CD4-positive, alpha-beta T cell treated with Interleukin-12 subunit alpha and Interleukin-12 subunit beta, for 1 hour (primary cell): Measurements from ENCODE around the gene KLF3.
A peak's percentile ranks its signal among the peaks of the same experiment; 100 is the strongest.

Experiments
- DNase-seq: peaks from one replicate; pipeline ENCODE4 v3.0.0-alpha.2; 2020

The KLF3 gene

DNA sequence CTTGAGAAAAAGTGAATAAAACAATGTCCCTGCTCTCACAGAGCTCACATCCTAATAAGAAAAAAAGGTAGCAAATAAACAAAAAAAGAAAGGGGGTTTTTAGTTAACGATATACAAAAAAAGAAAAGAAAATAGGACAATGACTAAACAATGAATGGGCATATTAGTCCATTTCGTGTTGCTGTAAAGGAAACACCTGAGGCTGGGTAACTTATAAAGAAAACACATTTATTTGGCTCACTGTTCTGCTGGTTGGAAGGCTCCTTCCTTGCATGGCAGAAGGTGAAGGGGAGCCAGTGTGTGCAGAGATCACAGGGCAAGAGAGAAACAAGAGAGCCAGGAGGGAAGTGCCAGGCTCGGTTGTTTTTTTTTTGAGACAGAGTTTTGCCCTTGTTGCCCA lies 4.7 kb upstream of the KLF3 start:
- no peak for DNase-seq

DNA sequence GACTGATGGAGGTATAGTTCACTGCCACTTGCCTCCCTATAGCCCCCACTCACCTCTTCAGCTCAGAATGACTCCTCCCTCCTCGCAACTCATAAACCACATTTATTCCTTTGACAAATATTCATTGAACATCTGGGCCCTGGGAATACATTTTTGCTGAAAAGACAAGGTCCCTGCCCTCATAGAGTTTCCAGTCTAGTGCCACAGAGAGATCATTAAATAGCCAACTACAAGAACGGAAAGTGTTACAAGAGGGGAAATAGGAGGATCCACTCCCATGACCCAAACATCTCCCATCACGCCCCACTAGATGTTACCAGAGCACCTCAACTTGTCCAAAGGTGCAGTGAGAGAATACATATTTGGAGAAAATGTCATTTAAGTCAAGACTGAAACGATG lies 3.2 kb upstream of the KLF3 start:
- no peak for DNase-seq

DNA sequence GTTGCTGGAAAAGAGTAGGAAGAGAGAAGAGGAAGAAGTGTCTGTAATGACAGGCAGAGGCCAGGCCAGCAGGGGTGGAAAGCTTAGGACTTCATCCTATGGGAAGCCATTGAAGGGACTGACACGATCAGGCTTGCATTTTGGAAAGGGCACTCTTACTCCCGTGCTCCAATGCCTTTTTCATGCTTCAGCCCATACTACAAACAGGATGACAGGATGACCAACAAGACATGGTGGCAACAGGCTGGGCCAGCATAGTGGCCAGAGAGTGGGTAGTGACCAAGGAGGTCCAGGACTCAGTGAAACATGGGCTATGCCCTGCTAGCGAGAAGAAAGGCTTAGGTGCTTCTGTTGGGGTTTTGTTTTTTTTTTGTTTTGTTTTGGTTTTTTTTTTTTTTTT lies 2.6 kb upstream of the KLF3 start:
- DNase-seq: no peak

DNA sequence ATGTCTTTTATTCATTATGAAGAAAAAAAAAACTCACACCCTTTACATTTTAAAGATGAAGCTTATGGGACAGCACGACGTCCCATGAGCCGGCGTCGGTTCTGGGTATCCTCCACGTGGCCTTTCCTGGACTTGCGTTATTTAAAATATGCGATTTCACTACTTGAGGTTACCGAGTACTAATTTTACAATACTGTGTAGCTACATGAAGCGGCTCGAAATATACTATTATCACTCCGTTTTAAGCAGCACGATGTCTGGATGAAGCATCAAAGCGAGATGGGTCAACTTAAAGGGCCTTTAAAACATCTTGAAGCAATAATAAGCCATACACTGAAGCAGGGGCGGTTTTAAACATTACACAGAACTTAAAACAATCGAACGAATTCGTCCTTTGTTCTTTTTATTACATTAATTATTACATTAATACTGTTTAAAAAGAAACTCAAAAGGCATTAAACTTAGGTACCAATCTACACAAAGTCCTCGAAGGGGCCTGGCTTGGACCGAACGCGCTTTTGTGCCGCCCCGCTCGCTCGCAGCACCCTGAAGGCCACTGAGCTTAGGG lies 1.4 kb upstream of the KLF3 start:
- no peak for DNase-seq

DNA sequence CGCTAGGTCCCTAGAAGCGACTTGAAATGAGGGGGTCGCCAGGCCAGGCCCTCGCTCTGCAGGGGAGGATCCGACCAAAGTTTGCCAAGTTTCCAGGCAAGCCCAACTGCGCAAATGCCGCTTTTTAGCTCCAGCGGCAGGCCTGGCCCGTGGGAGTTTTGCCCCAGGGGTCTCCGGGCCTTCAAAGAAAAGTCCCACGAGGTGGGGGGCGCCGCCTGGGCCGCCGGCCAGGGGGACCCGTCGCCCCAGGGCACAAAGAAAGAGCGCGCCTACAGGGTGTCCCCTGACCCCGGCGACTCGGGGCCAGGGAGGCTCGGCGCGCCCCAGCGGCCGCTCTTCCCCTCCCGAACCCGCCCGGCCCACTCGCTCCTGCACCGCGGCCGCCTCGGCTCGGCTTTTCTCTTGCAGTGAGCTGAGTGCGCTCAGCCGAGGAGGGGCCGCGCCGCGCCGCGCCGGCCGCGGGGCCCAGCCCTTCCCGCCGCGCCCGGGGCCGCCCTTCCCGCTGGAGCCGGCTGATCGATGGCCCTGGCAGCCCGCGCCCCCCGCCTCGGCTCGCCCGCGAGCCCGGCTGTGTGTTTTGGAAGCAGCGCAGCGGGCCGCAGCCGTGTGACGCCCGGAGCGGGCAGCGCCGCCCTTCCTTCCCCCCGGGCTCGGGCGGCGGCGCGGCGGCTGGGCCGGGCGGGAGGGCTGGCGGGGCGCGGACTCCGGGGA lies 754 bp upstream of the KLF3 start:
- DNase-seq: no peak

DNA sequence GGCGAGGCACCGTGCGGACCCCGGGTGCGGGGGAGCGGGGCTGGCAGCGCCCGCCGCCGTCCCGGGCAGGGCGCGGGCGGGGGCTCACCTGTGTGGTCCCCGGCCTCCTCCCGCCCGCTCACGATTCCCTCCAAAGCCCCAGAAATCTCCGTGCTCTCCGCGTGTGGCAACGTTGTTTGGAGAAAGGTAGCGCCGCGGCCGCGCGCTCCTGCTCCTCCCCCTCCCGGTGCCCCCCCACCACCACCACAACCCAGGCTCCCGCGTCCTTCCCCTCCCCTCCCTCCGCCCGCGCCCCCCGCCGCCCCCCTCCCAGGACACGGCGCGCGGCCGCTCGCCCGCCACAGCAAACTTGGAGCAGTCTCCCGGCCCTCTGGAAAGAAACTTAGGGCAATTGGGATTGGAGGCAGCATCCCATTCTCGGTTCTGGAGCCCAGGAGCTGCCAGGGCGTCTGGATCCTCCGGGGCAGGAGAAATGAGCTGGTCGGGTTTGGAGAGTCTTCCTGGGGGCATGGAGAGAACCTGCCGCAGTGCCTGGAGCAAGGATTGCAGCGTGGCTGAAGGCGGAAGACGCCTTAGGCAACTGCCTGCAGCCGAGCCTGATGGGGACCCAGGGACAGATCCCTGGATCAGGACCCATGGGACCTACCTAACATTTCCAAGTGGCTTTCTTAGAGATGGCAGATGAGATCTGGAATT lies 855 bp downstream of the KLF3 start:
- peak; percentile 54 for DNase-seq

DNA sequence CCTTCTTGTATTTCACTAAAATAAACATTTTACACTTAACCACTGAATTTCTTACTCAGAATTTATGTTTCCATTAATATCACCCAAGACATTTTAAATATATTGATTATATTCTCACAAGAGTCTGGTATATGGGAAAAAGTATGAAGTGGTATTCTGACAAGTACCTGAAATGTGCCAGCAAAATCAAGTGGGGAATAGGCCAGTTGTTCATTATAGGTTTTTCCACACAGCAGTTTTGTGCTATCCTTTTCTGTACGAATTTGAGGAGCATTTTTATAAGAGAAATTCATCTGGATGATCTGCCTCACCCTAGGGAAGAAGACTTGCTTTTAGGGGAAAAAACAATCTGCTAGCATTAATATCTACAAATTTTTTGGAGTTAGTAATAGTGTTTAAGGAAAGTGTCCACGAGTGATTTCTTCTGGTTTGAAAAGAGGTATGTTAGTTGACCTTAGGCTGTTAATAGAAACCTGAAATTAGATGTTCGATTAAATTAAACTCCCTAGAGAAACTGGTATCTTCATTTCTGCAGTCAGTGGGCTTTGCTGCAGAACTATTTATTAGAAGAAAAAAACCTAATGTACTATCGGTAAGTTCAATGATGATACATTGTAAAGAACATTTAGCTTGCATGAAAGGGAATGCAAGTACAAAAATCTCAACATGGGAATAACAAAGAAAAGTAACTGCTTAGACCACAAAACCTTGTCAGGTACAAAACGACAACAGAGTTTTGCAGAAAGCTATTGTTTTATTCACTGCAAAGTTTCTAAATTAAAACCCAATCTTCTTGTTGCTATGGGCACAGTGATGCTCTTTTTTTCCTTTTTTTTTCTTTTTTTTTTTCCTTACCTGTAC lies 1.8 kb downstream of the KLF3 start:
- no peak for DNase-seq

DNA sequence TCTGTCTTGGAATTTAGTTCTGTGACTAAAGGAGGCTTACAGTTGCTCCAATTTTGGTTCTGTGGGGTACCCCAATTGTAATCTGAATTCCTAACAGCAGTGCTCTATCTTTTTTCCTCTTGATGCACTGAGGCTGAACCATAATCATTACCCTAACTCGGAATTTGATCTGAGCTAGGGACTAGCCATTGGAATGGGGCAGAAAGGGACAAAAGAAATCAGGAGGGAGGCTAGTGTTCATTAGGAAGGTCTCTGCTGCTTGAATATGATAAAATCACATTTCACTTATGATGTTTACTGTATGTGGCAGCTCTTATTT lies 2.7 kb downstream of the KLF3 start:
- DNase-seq: no peak

DNA sequence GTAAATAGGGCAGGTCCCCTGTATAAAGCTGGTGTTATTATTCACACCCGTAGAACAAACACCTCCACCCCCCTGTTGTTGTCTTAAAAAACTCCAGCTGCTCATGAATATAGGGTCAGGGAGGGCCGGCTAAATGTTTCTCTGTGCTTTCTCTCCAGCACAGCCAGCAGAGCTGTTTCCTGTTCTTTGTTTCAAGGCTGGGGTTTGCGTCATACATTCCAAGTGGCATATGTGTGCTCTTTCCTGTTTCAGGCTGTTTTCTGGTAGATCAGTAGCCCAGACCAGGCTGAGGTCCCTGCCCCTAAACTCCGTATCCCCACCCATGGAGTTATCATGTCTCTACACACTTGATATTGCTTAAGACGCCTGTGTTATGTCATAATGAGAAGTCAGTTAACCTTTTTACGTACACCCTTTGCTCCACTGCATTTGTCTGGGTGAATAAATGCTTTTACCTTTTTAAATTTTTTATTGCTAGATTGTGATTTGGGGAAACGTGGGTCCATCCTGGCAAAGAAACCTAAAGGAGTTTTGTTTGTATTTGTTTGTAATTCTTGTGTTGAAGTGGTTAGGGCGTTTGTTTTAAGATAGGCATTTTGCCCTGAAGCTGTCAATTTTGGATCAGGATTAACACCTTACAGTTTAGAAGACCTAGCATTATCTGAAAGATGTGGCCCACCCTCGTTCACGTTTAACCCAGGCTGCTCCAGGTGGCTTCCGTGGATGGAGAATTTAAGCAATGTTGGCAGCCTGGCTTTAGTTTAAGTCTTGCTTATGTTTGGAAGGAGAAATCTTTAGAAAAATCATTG lies 3.3 kb downstream of the KLF3 start:
- peak; percentile 79 for DNase-seq

DNA sequence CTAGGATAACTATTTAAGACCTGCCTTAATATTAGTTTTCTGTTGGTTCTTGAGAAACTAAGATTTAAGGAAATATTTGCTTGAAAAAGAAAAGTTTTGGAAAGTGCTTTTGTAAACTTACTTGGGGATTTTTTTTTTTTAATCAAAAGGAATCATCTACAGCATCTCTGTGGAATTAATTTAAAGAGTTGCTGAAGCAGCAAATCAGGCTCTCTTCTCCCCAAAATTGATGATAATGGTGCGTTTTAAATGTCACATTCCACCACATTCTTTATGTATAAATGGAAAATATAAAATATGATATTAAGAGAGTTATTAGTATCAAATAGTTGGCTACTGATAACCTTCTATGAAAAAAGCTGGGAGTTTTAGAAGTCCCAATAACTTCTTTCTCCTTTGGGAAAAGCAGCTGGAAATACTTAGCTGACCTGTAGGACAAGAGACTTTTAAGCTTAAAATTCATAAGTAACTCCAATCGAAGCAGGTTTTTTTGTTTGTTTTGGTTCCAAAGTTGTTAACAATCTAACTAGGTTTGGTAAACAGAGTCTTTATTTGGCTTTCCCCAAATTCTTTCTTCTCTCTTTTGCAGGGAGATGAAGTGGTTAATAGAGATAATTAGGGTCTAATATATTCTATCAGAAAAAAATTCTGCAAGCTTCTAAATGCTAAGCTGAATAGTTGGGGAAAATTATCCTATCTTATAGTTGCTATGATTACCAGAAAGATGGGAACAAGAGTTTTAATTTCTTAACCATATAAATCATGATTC lies 4.4 kb downstream of the KLF3 start:
- DNase-seq: no peak

DNA sequence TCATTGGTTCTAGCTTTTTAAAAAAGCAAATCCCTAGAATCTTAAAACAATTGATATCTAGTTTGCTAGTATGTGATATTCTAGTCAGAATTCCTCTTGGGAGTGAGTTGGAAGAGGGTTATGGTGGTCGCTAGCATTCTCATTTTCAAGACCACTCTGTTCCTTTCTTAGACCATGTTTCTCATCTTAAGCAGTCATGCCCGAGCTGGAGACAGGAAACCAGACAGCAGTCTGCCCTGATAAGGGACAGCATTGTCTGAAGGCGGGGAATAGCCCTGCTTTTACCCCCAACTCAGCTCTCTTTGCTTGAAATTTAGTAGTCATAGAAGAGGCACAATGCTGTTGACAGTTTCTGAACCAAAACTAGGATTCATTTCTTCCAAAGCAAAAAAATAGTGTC lies 5.2 kb downstream of the KLF3 start:
- no peak for DNase-seq

DNA sequence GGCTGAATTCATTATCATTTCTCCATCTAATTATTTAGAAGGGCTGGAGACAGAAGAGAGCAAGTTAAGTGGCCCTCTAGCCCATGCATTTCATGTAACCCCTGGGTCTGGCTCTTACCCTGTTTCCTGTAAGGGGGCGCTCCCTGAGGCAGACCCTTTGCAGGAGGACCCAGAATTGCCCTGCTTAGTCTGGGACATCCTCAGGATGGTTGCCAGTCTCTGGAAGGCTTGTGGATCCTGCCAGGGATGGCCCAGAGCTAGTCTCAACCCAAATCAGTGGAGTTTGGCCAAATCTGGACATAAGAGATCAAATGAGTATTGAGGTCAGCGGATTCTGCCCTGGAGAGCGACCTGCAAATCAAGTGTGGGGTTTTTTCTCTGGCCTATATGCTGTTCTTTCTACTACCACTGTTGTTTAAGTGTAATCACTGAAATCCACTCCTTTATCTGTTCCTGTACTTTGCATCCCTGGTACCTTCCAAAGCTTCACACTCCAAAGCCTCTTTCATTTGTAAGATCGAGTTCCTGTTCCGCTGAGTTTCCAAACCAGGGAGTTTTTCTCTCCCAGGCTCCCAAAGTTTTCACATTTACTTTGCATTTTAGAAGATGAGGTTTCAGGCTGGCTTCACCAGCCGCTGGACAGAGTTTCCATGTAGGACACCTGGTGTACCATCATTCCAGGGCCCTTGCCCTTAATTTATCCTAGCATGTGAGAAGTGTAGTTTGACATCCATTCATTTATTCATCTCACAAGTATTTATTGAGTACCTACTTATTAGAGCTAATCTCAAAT lies 6.3 kb downstream of the KLF3 start:
- DNase-seq: no peak

DNA sequence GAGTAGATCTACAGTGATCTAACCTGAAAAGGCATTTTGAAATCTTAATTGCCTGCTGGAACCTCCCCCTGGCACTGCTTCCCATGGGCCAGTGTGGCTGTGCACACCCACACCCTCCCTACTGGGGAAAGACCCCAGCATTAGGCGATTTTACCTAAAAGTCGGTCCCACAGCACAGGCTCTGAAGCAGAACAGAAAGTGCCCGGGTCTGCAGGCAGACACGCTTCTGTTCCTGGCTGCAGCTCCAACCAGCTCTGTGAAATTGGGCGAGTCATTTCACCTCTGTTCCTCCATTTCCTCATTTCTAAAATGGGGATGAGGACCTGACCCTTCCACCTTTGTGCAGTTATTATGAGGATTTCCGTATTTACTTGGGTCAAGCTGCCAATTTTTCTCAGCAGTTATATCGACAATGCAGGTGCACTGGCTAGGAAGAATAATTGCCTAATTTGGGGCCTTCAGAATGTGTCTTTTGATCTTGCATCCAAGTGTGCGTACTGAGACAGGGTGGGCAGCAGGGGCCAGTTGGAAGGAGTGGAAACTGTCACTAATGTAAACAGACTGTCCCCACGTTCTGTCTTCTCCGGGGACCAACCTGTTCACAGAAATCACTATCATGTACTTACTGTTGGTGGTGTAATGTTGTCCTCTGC lies 7.1 kb downstream of the KLF3 start:
- no peak for DNase-seq

DNA sequence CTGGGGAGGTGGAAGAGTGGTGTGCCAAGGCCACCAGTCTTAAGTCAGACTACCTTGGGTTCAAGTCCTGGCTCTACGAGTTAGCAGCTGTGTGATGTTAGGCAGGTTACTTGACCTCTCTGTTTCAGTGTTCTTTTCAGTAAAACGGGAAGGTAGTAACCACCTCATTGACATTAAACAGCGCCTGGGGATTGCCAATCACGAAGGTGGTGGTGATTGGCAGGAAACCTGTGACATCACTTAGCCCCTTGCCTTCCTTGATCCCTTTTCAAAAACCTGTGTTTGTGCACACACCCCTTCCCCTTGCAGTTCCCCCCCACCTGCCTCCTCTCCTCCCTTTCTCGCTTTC lies 7.6 kb downstream of the KLF3 start:
- DNase-seq: peak; percentile 51

DNA sequence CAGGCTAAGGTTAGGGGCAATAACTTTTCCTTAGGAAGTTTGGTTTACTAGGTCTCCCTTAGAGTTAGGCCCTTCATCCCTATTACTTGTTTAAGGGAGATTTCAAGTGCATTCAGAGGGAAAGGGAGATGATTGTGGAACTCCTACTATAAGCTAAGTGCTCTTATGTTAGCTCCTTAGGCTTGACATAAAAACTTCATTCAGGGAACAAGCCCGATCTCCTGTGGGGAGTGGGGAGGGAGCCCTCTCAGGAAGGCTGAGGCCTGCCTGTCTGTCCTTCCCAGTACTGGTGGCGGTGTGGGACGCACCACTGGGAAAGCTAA lies 8.0 kb downstream of the KLF3 start:
- no peak for DNase-seq

DNA sequence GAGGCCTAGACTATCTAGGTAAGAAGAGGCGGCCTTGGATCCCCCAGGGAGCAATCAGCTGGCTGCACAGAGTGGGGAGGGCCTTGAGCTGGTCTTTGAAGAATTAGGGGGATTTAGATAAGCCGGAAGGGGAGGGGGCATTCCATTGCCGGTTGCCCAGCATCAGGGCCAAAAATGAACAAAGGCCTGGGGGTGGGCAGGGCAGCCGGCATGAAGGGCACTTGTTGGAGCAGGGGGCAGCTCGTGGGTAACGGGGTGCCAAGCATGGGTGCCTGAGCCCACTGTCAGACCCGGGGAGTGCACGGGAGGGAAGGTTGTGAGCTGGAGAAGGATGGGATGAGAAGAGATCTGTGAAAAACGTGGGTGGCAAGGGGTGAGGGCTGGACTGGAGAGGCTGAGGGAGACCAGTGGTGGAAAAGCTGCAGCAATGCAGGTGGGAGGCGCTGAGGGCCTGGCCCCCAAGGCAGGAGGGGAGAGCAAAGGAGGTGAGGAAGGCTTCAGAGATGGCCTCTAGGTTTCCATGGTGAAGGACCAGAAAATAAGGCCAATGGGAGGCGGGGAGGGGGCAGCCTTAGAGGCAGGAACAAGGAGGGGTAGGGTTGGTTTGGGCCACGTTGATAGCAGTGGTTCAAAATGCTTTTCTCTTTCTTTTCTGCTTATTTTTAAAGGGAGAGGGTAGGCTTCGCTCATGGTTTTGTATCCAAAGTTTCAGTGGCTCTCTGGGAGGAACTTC lies 8.6 kb downstream of the KLF3 start:
- DNase-seq: no peak

DNA sequence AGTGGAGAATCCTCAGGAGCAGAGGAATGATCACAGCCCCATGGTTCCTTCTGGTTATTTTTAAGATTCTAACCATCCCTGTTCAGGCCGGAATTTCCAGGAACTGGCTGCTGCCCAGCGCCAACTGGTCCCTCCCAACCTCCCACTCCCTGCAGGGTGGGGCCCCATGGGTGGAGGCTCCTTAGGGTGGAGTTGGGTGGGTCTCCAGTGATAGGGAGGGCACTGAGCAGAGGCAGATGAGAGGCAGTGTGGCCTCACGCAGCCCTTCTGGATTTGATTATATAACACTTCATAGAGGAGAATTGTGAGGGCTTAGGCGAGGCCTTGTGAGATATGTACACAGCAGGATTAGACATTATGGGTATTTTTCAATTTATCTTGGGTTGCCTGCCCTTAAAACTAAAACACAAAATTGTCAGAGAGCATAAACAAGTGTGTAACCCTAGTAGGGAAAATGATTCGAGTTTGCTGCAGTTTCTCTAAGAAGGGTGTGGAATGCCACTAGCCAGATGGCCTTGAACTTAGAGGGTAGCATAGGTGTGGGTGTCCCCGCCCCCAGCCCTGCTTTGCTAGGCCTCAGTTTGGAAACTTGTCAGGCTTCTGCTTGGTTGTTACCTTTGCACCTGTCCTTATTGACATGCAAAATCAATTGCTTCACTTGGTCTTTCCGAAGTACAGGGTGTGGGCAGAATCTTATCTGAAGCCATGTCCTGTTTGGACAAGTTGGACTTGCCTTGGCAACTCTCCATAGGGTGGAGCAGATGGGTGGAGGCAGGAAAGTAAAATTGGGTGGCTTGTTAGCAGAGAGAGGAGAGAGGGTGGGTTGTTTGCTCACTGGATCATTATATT lies 9.4 kb downstream of the KLF3 start:
- no peak for DNase-seq

DNA sequence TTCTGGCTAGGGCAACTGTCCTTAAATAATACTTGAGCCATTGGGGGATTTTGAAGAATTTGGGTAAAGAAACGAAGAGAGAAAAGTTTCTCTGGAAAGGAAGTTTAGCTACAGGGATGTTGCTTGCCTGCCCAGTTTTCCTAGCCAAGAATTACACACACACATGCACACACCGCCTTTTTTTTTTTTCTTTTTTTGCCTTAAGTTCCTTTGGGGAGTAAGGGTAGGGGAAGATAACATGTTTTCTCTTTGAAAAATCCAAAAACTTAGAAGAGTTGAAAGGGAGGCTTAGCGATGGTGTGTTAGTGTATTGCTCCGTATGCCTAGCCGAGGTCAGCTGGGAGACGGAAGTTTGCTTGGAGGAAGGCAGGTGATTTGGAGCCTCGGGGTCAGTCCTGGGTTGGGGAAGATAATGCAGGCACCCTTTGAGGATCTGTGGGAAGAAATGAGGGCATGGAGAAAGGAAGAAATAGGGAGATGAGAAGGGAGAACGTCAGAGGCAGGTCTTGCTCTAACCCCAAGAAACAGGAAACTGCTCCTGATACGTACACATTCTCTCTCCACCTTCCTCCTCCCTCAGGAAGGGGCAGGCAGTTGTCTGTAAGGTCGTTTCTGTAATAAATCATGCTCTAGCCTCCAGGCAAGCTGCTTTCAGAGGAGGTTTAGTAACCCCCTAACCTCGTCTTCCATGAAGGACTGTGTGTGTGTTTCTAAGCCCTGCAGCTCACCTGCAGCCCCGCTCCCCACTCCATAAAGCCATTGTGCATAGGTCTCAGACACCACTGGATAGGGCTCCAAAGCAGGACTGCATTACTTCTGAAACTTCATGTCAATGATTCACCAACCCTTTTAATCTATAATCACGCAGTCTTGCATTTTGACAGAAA lies 10.5 kb downstream of the KLF3 start:
- DNase-seq: no peak
